OCI-LY7 (cell line): Measurements from ENCODE around the gene SEZ6L. TPM values are rescaled to one million over a fixed set of nuclear protein-coding genes. Genes with fewer than 3 reads are reported as not detected.

Experiments
- BruUV-seq: library from RNA; stranded (reverse); fragments of 400-500 nt; replicated peaks from 2 replicates; lab custom pipeline; 2021; lab: Mats Ljungman, UMichigan
- CTCF ChIA-PET: fragments of 300-600 bp; sonication (Branson Sonifier 250); formaldehyde crosslinking; loops from one replicate; lab custom pipeline; 2022; ENCODE audit warnings: antibody characterized with exemption; ENCODE audit not compliant: unreplicated experiment; lab: Charles Lee
- POLR2A ChIA-PET: fragments of 300-600 bp; sonication (Branson Sonifier 250); formaldehyde crosslinking; loops from one replicate; lab custom pipeline; 2022; ENCODE audit warnings: antibody characterized with exemption; lab: Charles Lee
- DNase-seq: peaks from one replicate; pipeline ENCODE4 v3.0.0-alpha.2; 2015; ENCODE audit warnings: low spot score
- H2AFZ ChIP-seq: fragments of 200-600 bp; sonication (generic), shearing (Covaris generic); 2 replicates; pipeline ENCODE4 v1.6.1; 2014; ENCODE audit warnings: mild to moderate bottlenecking, antibody characterized with exemption, low read length, moderate library complexity
- H3K27ac ChIP-seq: fragments of 200-600 bp; sonication (generic); 2 replicates; pipeline ENCODE4 v1.5.1; 2014; ENCODE audit warnings: mixed run types, low read depth, mild to moderate bottlenecking, moderate library complexity, low read length, inconsistent platforms; ENCODE audit not compliant: poor library complexity, severe bottlenecking
- H3K36me3 ChIP-seq: fragments of 200-600 bp; sonication (generic); 2 replicates; pipeline ENCODE4 v1.6.1; 2014; ENCODE audit warnings: mild to moderate bottlenecking, antibody characterized with exemption, low read length, moderate library complexity, mixed read lengths; ENCODE audit not compliant: insufficient read depth
- H3K4me1 ChIP-seq: fragments of 200-600 bp; sonication (generic); 2 replicates; pipeline ENCODE4 v1.5.1; 2014; ENCODE audit warnings: mild to moderate bottlenecking, low read length; ENCODE audit not compliant: insufficient read depth, poor library complexity, severe bottlenecking
- H3K4me2 ChIP-seq: fragments of 200-600 bp; sonication (generic); 2 replicates; pipeline ENCODE4 v1.6.1; 2014; ENCODE audit warnings: mild to moderate bottlenecking, low read length
- H3K4me3 ChIP-seq: fragments of 200-600 bp; sonication (generic); 2 replicates; pipeline ENCODE4 v1.5.1; 2014; ENCODE audit warnings: mild to moderate bottlenecking, low read depth, low read length; ENCODE audit not compliant: poor library complexity, severe bottlenecking
- H3K79me2 ChIP-seq: fragments of 200-600 bp; sonication (generic); 2 replicates; pipeline ENCODE4 v1.6.1; 2016; ENCODE audit warnings: low read depth, mild to moderate bottlenecking, low read length, moderate library complexity, mixed read lengths; ENCODE audit not compliant: insufficient read depth
- H3K9me2 ChIP-seq: fragments of 200-600 bp; sonication (generic); 2 replicates; pipeline ENCODE4 v1.6.1; 2016; ENCODE audit warnings: mild to moderate bottlenecking, low read length, mixed read lengths; ENCODE audit not compliant: insufficient read depth
- H3K9me3 ChIP-seq: fragments of 200-600 bp; sonication (generic); 2 replicates; pipeline ENCODE4 v1.6.1; 2014; ENCODE audit warnings: mild to moderate bottlenecking, mixed run types, low read length, mixed read lengths
- H4K20me1 ChIP-seq: fragments of 200-600 bp; sonication (generic); 2 replicates; pipeline ENCODE4 v1.6.1; 2014; ENCODE audit warnings: mild to moderate bottlenecking, antibody characterized with exemption, low read length, moderate library complexity, mixed read lengths; ENCODE audit not compliant: insufficient read depth
- EZH2phosphoT487 ChIP-seq: fragments of 200-600 bp; sonication (generic); IDR thresholded peaks from 2 replicates; pipeline ENCODE4 v1.6.1; 2018; ENCODE audit warnings: low read depth, borderline replicate concordance, mild to moderate bottlenecking, mixed run types, antibody characterized with exemption, low read length, moderate library complexity, mixed read lengths
- intact Hi-C: fragments of 100-400 bp; cut with micrococcal nuclease; formaldehyde crosslinking; loops from one replicate; pipeline ENCODE4 v1.10.0; 2022; ENCODE audit not compliant: unreplicated experiment
- total RNA-seq, 2 experiments: library from RNA; depleted of rRNA in 1 of 2; stranded (reverse); fragments of >200 nt in 1 of 2; shearing (Covaris generic) in 1 of 2; gene quantifications; 2 replicates each; pipeline ENCODE4 v1.2.3, GENCODE V29; 2014 to 2022
- TF ChIP-seq, protein P1 (sequence below): fragments of 200-600 bp; sonication (generic); conservative IDR thresholded peaks from 2 replicates; pipeline ENCODE4 v1.5.1; 2014; ENCODE audit warnings: mild to moderate bottlenecking, antibody characterized with exemption, low read length, moderate library complexity, mixed read lengths

Gene SEZ6L
- total RNA-seq, 2 experiments from 2014 or later = not detected

DNA sequence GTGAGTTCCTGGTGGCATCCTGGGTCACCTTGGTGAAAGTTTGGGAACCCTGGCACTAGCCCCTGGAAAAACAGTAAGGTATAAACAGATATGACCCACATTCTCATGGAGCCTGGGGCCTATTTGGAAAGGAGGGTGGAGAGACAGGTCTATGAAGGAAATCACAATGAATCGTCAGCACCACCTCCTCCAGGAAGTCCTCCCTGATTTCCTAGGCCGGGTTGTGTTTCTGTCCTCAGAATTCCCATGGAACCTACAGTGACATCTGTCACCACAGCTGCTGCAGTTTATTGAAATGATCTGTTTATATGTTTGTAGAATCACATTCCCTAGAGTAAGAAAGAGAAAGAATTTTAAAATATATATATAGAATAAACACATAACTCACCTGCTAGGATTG, 188.0 kb downstream of the SEZ6L start:
- TF ChIP-seq, protein P1, sequence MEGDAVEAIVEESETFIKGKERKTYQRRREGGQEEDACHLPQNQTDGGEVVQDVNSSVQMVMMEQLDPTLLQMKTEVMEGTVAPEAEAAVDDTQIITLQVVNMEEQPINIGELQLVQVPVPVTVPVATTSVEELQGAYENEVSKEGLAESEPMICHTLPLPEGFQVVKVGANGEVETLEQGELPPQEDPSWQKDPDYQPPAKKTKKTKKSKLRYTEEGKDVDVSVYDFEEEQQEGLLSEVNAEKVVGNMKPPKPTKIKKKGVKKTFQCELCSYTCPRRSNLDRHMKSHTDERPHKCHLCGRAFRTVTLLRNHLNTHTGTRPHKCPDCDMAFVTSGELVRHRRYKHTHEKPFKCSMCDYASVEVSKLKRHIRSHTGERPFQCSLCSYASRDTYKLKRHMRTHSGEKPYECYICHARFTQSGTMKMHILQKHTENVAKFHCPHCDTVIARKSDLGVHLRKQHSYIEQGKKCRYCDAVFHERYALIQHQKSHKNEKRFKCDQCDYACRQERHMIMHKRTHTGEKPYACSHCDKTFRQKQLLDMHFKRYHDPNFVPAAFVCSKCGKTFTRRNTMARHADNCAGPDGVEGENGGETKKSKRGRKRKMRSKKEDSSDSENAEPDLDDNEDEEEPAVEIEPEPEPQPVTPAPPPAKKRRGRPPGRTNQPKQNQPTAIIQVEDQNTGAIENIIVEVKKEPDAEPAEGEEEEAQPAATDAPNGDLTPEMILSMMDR = no peak
- TF ChIP-seq EZH2phosphoT487 = no peak
- ChIA-PET CTCF (no interaction called here), POLR2A (interaction anchor here (0.6 kb wide), 1 partner anchor 29 kb away, joined by 3 read pairs; no protein-coding TSS in a partner anchor)
- intact Hi-C loops = no loop called here
- Histone ChIP-seq H3K36me3 (no peaks in the 10 kb centered on the region), H3K4me3 (no peak overlapping the region), H2AFZ (no peak overlapping the region), H4K20me1 (no peaks in the 10 kb centered on the region), H3K9me3 (no peaks in the 10 kb centered on the region), H3K27ac (no peak overlapping the region), H3K4me2 (no peak overlapping the region), H3K79me2 (no peaks in the 10 kb centered on the region), H3K9me2 (no peaks in the 10 kb centered on the region), H3K4me1 (no peaks in the 10 kb centered on the region)
- no TSS peak for BruUV-seq
- no peak for DNase-seq

DNA sequence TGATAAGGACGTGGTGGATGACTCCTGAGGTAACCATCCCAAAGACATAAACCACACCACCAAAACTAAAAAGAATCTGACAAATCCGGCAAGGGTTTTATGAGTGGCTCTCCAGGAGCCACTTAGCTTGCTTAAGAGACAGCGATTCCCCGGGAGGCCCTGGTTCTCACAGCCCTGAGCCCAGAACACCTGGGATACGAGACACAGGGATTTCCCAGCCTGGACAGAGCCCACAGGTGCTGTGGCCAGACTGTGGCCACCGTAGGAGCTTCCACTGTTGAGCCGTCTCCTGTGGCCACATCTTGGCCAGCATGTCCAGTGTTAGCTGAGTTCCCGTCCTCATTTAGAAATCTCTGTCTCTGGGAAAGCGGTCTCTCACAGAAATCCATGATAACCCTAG, 188.6 kb downstream of the SEZ6L start:
- intact Hi-C loops = no loop called here
- BruUV-seq = no TSS peak
- Histone ChIP-seq H3K79me2 (no peaks in the 10 kb centered on the region), H3K9me3 (no peaks in the 10 kb centered on the region), H3K4me2 (no peak overlapping the region), H3K4me3 (no peak overlapping the region), H3K36me3 (no peaks in the 10 kb centered on the region), H3K4me1 (no peaks in the 10 kb centered on the region), H3K9me2 (no peaks in the 10 kb centered on the region), H4K20me1 (no peaks in the 10 kb centered on the region), H3K27ac (no peak overlapping the region), H2AFZ (no peak overlapping the region)
- CTCF ChIA-PET = no interaction called here
- no peak for TF ChIP-seq EZH2phosphoT487
- TF ChIP-seq, protein P1 = no peak
- no peak for DNase-seq
- POLR2A ChIA-PET = interaction anchor here (0.6 to 1.0 kb wide), 2 partner anchors 30 to 73 kb away, joined by 3 to 4 read pairs; no protein-coding TSS in a partner anchor

DNA sequence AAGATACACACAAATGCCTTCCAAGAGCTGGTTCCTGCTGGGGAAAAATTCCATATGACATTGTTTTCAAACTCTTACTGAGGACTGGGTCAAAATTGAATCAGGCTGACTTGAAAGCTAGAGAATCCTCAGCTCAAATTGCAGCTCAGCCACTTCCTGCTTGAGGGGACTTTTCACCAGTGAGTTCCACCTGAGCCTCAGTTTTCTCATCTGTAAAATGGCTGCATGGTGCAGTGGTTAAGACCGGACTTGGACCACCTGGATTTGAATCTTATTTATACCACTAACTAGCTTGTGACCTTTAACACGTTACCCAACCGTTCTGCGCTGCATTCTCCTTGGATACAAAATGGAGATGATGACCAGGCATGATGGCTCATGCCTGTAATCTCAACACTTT, 189.9 kb downstream of the SEZ6L start:
- Histone ChIP-seq H4K20me1 (no peaks in the 10 kb centered on the region), H3K4me1 (no peaks in the 10 kb centered on the region), H3K9me2 (no peaks in the 10 kb centered on the region), H2AFZ (no peak overlapping the region), H3K27ac (no peak overlapping the region), H3K79me2 (no peaks in the 10 kb centered on the region), H3K36me3 (no peaks in the 10 kb centered on the region), H3K4me2 (no peak overlapping the region), H3K4me3 (no peak overlapping the region), H3K9me3 (no peaks in the 10 kb centered on the region)
- CTCF ChIA-PET = no interaction called here
- POLR2A ChIA-PET = no interaction called here
- no TSS peak for BruUV-seq
- TF ChIP-seq EZH2phosphoT487 = no peak
- TF ChIP-seq, protein P1 = no peak
- intact Hi-C loops = no loop called here
- DNase-seq = no peak
